A673 (cell line): ENCODE results near the gene SMC2. TPM values are rescaled to one million over a fixed set of nuclear protein-coding genes. Genes with fewer than 3 reads are reported as not detected.

ENCODE experiments used
- BruUV-seq: library from RNA; stranded (reverse); fragments of 400-500 nt; replicated peaks from 2 replicates; lab custom pipeline; 2021; lab: Mats Ljungman, UMichigan
- CTCF ChIA-PET: fragments of 300-600 bp; sonication (Branson Sonifier 250); formaldehyde crosslinking; loops from one replicate; lab custom pipeline; 2022; ENCODE audit warnings: antibody characterized with exemption; lab: Charles Lee
- POLR2A ChIA-PET: fragments of 300-600 bp; sonication (Branson Sonifier 250); formaldehyde crosslinking; loops from one replicate; lab custom pipeline; 2022; ENCODE audit warnings: antibody characterized with exemption; ENCODE audit not compliant: low non-redundant PET; lab: Charles Lee
- DNase-seq: peaks from one replicate; pipeline ENCODE4 v3.0.0-alpha.2; 2015; ENCODE audit warnings: low spot score
- H3K27ac ChIP-seq: fragments of 200-600 bp; sonication (generic); 2 replicates; pipeline ENCODE4 v1.5.1; 2016; ENCODE audit warnings: mixed run types, low read depth, mild to moderate bottlenecking, mixed read lengths, antibody characterized with exemption, low read length; ENCODE audit not compliant: poor library complexity, severe bottlenecking
- H3K27me3 ChIP-seq: fragments of 200-600 bp; sonication (generic); replicated peaks from 2 replicates; pipeline ENCODE4 v1.6.1; 2017; ENCODE audit warnings: mixed run types, low read depth, mild to moderate bottlenecking, mixed read lengths, antibody characterized with exemption, low read length; ENCODE audit not compliant: insufficient read depth, poor library complexity
- H3K36me3 ChIP-seq: fragments of 200-600 bp; sonication (generic); 2 replicates; pipeline ENCODE4 v1.6.1; 2016; ENCODE audit warnings: mixed run types, mild to moderate bottlenecking, mixed read lengths, antibody characterized with exemption, low read length; ENCODE audit not compliant: insufficient read depth, poor library complexity, severe bottlenecking
- H3K4me1 ChIP-seq: fragments of 200-600 bp; sonication (generic); 2 replicates; pipeline ENCODE4 v1.6.1; 2017; ENCODE audit warnings: mixed run types, mild to moderate bottlenecking, mixed read lengths, antibody characterized with exemption, low read length; ENCODE audit not compliant: insufficient read depth, poor library complexity, severe bottlenecking
- H3K4me3 ChIP-seq: fragments of 200-600 bp; sonication (generic); 2 replicates; pipeline ENCODE4 v1.5.1; 2016; ENCODE audit warnings: low read depth, mixed run types, mild to moderate bottlenecking, mixed read lengths, low read length; ENCODE audit not compliant: poor library complexity, severe bottlenecking
- H3K9me3 ChIP-seq: fragments of 200-600 bp; sonication (generic); 2 replicates; pipeline ENCODE4 v1.6.1; 2016; ENCODE audit warnings: mixed run types, low read depth, mild to moderate bottlenecking, mixed read lengths, antibody characterized with exemption, low read length; ENCODE audit not compliant: poor library complexity, severe bottlenecking
- EZH2 ChIP-seq: fragments of 200-600 bp; sonication (generic); IDR thresholded peaks from 2 replicates; pipeline ENCODE4 v1.6.1; 2017; ENCODE audit warnings: borderline replicate concordance, low read depth, mild to moderate bottlenecking, mixed read lengths, antibody characterized with exemption, low read length; ENCODE audit not compliant: poor library complexity, severe bottlenecking
- intact Hi-C: fragments of 100-400 bp; cut with micrococcal nuclease; formaldehyde crosslinking; loops from one replicate; pipeline ENCODE4 v1.10.0; 2022; ENCODE audit not compliant: unreplicated experiment
- total RNA-seq: library from RNA; stranded (reverse); gene quantifications from 2 replicates; pipeline ENCODE4 v1.2.3, GENCODE V29; 2021
- TF ChIP-seq, protein P1 (sequence below): fragments of 300-800, 200-600 bp; sonication (generic); conservative IDR thresholded peaks from 2 replicates; pipeline ENCODE4 v1.5.1; 2017; ENCODE audit warnings: low read depth, mild to moderate bottlenecking, antibody characterized with exemption, low read length, moderate library complexity, mixed read lengths

The SMC2 gene
- total RNA-seq, 1 experiment from 2014 or later: 73.6 TPM

DNA sequence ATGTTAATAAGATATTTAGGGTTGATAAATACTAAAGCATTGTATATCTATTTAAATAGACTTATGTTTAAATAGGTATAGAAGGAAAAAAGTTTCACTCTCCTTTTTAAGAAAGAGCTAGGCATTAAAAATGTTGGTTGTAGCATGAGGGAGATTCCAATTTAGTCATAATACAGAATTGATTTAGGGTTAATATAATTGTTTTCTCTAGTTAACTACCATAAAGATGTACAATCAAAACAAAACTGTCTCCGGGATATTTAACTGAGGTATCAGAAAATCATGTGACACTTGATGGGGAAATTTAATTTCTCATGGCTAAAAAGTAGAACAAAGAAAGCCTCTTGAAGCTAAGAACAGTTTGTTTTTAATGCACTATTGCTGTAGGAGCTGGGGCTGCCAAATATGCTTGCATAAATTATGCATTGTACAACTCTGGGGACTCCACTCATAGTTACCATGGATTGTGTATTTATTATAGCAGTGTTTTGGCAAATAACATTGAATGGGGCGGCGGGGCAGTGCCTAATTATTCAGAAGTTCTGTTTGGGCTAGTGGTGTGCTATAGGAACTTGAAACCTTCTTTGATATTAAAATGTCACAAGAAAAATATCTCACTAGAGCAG lies 44.2 kb downstream of the SMC2 start:
- H3K27me3 ChIP-seq: no peaks in the 10 kb centered on the region
- H3K4me1 ChIP-seq: no peaks in the 10 kb centered on the region
- ChIA-PET POLR2A (no interaction called here), CTCF (no interaction called here)
- no peak overlapping the region for H3K27ac ChIP-seq
- no peak overlapping the region for H3K4me3 ChIP-seq
- no peak for DNase-seq
- peaks cover 34% of the 10 kb centered on the region for H3K36me3 ChIP-seq
- TF ChIP-seq, protein P1, sequence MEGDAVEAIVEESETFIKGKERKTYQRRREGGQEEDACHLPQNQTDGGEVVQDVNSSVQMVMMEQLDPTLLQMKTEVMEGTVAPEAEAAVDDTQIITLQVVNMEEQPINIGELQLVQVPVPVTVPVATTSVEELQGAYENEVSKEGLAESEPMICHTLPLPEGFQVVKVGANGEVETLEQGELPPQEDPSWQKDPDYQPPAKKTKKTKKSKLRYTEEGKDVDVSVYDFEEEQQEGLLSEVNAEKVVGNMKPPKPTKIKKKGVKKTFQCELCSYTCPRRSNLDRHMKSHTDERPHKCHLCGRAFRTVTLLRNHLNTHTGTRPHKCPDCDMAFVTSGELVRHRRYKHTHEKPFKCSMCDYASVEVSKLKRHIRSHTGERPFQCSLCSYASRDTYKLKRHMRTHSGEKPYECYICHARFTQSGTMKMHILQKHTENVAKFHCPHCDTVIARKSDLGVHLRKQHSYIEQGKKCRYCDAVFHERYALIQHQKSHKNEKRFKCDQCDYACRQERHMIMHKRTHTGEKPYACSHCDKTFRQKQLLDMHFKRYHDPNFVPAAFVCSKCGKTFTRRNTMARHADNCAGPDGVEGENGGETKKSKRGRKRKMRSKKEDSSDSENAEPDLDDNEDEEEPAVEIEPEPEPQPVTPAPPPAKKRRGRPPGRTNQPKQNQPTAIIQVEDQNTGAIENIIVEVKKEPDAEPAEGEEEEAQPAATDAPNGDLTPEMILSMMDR: no peak
- no peak for TF ChIP-seq EZH2
- peaks cover 4% of the 10 kb centered on the region for H3K9me3 ChIP-seq
- no TSS peak for BruUV-seq
- intact Hi-C loops: loop anchor here (5.0 kb wide), 1 partner anchor 36 kb away; no protein-coding TSS in a partner anchor

DNA sequence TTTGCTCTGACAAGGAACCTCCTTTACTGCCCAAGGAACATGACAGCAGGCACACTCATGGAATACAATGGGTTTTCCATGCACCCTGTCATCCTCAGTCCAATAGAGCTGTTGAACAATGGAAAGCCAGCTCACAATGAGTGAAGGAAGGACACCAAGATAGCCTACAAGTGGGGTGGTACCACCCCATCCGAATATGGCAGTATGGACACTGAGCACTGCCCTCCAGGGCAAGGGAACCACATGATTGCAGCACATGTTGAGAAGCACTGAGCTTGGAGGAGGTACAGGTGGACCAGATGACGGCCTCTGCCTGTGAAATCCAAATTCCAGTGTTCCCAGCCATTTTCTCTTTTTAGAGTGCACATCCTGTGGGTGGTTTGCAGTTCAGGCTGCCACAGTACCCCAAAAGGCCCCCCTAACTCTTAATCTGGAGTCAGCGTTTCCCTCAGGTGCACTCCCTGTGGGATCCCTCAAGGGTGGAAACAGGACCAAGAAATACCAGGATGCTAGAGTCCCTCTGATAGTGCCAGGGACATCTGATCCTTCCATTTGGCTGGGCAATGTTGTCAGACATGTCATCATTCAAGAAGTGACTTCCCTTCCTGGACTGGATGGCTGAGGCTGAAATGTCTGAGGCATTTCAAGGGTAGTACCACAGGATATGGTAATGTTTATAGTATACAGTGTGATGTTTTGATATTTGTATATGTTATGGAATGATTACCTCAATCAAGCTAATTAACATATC lies 48.9 kb downstream of the SMC2 start:
- Histone ChIP-seq H3K27me3 (no peaks in the 10 kb centered on the region), H3K4me1 (no peaks in the 10 kb centered on the region), H3K9me3 (no peaks in the 10 kb centered on the region), H3K4me3 (no peak overlapping the region), H3K27ac (no peak overlapping the region), H3K36me3 (peaks cover 4% of the 10 kb centered on the region)
- TF ChIP-seq, protein P1: no peak
- TF ChIP-seq EZH2: no peak
- intact Hi-C loops: no loop called here
- no TSS peak for BruUV-seq
- ChIA-PET CTCF (no interaction called here), POLR2A (no interaction called here)
- DNase-seq: no peak

DNA sequence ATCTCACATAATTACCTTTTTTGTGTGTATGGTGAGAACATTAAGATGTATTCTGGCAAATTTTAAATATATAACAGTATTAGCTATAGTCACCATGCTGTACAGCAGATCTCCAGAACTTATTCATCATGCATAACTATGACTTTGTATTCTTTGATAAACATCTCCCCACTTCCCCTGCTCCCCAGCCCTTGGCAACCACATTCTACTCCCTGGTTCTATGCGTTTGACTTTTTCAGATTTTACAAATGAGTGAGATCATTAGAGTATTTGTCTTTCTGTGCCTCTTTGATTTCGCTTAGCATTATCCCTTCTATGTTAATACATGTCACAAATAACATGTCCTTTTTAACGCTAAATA lies 49.4 kb downstream of the SMC2 start:
- no TSS peak for BruUV-seq
- ChIA-PET POLR2A (no interaction called here), CTCF (no interaction called here)
- DNase-seq: no peak
- Histone ChIP-seq H3K9me3 (no peaks in the 10 kb centered on the region), H3K36me3 (no peaks in the 10 kb centered on the region), H3K4me1 (no peaks in the 10 kb centered on the region), H3K27me3 (no peaks in the 10 kb centered on the region), H3K27ac (no peak overlapping the region), H3K4me3 (no peak overlapping the region)
- TF ChIP-seq EZH2: no peak
- TF ChIP-seq, protein P1: no peak
- intact Hi-C loops: no loop called here
